GM18951 (cell line): Measurements from ENCODE around the gene ACOD1.

ENCODE experiments used
- POLR2A ChIP-seq: IDR thresholded peaks from 4 replicates; pipeline ENCODE4 v1.6.1; 2011; ENCODE audit warnings: mild to moderate bottlenecking; ENCODE audit not compliant: insufficient read length, insufficient read depth; ENCODE audit errors: extremely low read depth
- in situ Hi-C: fragments of 300-500 bp; cut with MboI; formaldehyde crosslinking; loops from one replicate; pipeline ENCODE4 v1.12.0; 2022; ENCODE audit warnings: low sequenced_read_pairs, mixed read lengths, inconsistent platforms; ENCODE audit not compliant: unreplicated experiment

ACOD1 gene

DNA sequence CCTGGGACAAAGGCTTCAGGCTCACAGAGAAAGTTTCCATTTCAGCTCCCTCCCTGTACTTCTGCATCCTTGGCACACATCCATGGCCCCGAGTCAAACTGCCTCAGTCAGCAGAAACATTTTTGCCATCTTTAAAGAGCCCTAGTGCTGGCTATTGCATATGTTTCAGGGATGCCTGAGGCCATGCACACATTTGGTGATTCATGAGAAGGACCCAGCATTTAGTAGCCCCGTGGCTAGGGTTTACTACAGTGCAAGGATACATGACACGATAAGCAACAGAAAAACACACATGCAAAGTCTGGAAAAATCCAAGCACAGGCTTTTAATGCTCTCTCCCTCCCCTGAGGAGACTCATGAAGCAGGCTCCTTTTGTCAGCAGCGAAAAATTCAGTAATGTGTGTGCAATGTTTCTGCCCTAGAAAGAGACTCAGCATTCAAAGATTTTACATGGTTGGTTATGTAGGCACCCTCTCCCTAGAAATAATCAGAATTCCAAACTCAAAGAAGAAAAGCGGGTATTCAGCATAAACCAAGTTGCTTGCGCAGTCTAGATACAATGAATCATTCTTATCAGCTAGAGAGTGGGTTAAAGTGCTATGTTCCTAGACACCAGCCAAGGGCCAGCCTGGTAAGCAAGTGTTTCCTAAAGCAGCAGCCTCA lies 17.6 kb downstream of the ACOD1 start:
- no peak for TF ChIP-seq POLR2A
- in situ Hi-C loops: no loop called here

DNA sequence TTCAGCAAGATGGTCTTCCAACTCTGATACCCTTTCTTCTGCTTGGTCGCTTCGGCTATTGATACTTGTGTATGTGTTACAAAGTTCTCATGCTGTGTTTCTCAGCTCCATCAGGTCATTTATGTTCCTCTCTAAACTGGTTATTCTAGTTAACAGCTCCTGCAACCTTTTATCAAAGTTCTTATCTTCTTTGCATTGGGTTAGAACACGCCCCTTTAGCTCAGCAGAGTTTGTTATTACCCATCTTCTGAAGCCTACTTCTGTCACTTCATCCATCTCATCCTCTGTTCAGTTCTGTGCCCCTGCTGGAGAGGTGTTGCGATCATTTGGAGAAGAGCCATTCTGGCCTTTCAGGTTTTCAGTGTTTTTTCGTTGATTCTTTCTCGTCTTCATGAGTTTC lies 18.7 kb downstream of the ACOD1 start:
- TF ChIP-seq POLR2A: no peak
- in situ Hi-C loops: no loop called here

DNA sequence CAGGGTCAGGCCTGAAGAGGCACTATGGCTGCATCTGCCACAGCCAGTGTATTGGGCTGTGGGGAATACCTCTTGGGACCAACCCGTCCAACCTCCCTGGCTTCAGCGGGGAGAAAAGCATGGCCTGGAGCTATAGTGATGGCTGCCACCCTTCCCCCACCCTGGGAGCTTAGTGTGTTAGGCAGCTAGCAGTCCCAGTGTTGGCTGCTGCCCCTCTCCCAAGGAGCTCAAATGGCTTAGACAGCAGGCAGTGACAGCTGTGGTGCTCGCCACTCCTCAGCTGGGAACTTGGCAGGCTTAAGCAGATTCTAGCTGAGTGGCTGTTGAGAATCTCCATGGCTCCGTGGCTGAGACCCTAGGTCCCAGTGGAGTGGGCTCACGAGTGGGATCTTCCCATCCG lies 19.7 kb downstream of the ACOD1 start:
- no peak for TF ChIP-seq POLR2A
- in situ Hi-C loops: no loop called here

DNA sequence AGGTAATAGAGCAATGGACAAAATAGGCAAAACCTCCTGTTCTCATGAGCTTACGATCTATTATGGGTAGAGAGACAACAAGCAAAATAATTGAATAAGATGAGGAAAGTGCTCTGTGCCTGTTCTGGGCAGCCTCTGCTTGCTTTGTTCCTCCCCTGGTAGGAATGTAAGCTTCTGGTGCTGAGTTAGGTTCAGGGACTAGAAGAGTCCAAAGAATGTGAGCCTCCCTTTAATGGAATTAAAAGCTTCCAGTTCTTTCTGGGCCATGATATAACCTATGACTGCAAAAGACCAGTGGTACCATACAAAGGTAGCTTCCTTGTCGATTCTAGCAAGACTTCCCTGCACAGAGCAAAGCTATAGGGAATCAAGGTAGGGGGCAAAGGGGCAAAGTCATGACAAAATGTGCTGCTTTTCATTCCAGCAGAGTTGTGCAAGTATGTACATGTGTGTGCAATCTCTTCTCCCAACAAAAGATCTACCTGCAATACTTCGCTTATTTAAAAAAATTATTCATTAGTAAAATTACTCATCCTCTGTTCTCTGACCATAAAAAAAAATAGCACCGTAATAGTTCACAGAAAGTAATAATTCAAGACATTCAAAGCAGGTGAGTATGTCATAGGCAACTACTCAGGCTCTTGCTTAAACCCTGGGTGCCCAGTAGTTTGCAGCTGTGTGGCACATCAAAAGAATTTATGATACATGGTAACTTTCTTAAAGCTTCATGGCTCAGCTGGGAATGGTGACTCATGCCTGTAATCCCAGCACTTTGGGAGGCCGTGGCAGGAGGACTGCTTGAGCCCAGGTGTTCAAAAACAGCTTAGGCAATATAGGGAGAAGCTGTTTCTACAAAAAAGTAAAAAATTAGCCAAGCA lies 21.4 kb downstream of the ACOD1 start:
- in situ Hi-C loops: no loop called here
- TF ChIP-seq POLR2A: no peak

DNA sequence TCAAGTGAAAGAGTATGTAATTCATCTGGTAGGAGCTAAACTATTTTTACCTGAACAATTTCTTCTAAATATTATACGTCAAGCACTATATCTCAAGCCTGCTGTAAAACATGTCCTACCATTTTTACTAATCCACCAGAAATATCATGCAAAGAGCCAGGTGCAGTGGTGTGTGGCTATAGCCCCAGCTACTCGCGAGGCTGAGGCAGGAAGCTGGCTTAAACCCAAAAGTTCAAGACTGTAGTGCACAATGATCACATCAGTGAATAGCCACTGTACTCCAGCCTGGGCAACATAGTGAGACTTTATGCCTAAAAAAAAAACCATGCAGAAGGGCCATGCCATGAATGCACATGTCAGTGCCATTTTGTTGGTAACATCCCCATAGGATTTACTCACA lies 22.9 kb downstream of the ACOD1 start:
- TF ChIP-seq POLR2A: no peak
- in situ Hi-C loops: no loop called here

DNA sequence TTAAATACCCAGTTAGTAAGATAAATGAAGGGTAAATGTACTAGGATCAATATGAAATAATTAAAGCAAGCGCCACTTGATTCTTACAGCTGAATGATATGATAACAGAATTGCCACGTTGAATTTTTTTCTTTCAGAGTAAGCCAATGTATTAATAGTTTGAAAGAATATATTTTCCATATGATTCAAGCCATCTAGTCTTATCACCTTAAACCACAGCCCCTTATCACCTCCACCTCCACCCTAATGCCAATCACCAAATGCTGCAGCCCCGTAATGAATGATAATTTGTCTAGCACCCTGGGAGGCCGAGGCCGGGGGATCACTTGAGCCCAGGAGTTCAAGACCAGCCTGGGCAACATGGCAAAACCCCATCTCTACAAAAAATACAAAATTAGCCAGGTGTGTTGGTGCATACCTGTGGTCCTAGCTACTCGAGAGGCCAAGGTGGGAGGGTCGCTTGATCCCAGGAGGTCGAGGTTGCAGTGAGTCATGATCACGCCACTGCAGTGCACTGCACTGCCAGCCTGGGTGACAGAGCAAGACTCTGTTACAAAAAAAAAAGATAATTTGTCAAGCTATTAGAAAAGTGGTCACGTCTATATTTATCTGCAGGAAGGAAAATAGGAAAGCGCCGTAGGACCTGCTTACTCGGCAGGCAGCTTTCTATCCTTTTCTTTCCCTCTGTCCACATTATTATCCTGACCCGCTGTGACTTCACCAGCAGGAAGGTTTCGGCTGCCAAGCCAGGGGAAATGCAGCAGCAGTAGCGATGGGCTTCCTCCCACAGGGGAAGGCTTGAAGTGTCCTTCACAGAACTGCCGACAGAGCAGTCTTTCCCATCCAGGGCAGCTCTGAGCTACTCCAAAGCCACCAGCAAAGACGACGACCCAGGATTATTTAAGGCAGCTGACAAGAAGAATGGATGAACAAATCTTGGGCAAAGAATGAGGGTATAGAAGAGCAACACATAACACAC lies 23.8 kb downstream of the ACOD1 start:
- in situ Hi-C loops: no loop called here
- no peak for TF ChIP-seq POLR2A

DNA sequence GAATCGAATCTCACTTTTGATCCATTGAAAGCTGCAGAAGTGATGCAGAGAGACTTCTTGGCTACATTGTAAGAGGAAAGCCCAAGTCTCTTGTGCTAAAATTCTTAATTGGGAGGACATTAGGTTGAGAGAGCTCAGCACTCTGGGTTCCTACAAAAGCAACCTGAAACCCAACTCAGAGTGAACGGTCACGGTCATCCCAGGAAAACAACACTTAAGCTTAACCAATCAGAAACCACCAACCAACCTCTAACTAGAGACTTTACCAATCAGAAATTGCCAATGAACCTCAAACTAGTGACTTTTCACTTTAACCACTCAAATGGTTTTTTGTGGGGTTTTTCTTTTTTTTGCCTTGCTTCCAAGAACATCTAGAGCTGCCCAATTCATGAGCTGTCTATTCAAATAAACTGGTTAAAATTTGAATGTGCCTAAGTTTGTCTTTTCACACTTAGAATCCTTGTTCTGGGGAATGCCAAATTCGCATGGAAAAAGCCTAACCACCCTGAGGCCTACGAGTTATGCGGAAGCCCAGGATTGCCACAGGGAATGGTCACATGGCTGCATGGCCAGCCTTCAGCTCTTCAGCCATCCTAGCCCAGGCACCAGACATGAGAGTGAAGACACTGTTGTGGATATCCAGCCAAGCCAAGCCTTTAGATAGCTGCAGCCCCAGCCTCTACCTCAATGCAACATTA lies 25.8 kb downstream of the ACOD1 start:
- in situ Hi-C loops: no loop called here
- TF ChIP-seq POLR2A: no peak

DNA sequence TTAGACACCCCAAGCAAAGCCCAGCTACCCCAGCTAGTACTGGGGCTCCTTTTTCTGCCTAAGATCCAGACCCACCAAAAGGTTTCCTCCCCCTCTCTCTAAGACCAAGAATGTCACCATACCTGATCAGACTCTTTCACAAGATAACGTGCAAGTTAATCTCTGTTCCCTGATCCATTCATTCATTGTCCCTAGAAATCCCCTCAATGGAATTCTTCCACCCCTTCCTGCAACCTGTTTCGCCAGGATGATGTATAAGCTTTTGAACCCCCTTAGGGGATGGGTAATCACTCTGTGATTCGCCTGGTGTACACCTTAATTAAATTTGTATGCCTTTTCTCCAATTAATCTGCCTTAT lies 26.3 kb downstream of the ACOD1 start:
- no peak for TF ChIP-seq POLR2A
- in situ Hi-C loops: no loop called here

DNA sequence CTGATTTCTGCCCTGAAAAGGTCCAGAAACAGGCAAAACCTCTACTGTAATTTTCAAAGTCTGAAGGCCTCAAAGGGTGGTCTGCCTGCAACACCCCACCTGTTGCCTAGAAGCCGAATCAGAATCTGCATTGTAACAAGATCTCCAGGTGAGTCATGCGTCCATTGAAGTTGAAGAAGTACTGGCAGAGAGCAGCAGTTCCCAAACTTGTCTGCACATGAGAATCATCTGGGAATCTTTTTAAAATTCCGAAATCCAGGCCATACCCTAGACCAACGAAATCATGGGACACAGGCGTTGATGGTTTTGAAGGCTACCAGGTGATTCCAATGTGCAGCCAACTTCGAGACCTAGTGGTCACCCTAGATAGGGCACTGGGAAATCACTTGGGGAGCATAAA lies 27.6 kb downstream of the ACOD1 start:
- in situ Hi-C loops: no loop called here
- TF ChIP-seq POLR2A: no peak

DNA sequence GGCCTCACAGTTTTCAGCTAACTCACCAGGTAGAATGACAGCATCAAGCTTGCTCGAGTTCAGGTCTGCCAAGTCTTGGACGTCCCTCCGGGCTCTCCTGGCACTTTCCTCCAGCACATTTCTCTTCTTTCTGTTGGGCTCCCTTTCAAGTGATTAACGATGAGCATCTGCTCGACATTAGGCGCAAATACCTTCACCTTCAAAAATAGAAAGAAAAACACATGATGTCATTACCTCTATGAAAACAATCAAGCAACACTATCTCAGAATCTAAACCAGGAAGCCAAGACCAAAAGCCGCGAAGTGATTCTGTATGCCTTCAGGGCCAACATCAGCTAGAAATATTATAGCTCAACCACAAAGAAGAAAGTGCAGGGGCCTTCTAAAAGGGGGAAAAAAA lies 28.2 kb downstream of the ACOD1 start:
- no peak for TF ChIP-seq POLR2A
- in situ Hi-C loops: no loop called here

DNA sequence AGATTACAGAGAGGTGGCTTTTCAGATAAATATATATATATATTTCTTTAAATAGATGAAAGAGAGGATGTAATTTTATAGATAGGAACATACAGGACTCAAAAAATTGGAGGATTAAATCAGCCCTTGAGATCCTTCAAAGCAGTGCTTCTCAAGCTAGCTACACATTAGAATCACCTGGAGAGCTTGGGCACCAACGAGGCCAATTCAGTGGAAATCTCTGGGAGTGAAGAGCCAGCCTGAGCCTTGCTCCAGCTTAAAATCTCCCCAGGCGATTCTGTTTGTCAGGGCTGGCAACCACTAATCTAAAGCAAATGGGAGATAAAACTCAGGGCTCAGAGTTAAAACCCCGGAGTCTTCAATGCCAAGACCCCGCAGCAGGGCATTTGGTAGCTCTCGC lies 28.6 kb downstream of the ACOD1 start:
- no peak for TF ChIP-seq POLR2A
- in situ Hi-C loops: no loop called here

DNA sequence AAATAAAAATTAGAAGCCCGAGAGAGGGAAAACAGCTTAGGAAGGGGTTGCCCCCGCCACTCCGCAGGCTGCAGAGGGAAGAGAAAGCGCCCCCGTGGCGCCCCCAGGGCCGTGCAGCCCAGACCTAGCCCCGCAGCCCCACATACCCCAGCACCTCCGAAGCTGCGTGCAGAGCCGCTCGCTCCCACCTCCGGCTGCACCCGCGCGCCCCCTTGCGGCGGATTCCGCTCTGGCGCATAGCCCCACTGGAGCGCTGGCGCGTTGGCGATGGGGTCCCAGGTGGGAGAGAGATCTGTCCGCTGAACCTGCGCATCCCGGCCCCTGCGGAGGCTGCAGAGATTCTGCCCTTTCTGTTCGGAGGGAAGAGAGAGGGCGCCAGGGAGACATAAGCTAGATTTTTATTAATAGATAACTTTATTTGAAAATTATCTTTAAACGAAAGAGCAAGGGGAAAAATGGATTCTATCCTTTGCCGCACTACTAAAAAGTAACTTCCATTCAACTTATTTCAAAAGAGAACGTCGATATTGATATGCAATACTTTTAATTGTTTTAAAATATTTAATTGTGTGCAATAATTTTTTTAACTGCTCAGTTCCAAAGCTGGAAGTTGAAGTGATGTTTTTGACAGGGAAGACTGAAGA lies 31.9 kb downstream of the ACOD1 start:
- TF ChIP-seq POLR2A: no peak
- in situ Hi-C loops: no loop called here

DNA sequence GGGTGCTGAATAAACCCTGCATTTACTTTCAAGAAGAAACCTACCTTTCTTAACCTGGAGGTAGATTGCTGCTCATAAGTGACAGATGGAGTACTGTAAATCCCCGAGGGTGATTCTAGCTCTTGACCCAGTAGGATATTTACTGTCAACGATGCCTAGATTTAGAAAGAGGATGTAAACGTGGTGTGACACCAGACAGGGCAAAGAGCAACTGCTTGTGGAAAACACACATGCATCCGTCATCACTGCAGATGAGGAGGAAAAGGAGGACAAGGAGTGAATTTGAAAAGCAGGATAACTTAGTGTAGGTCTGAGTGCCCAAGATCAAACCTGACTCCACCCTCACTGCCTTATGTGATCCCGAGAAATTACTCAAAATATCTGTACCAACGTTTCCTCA lies 33.8 kb downstream of the ACOD1 start:
- in situ Hi-C loops: no loop called here
- TF ChIP-seq POLR2A: no peak

DNA sequence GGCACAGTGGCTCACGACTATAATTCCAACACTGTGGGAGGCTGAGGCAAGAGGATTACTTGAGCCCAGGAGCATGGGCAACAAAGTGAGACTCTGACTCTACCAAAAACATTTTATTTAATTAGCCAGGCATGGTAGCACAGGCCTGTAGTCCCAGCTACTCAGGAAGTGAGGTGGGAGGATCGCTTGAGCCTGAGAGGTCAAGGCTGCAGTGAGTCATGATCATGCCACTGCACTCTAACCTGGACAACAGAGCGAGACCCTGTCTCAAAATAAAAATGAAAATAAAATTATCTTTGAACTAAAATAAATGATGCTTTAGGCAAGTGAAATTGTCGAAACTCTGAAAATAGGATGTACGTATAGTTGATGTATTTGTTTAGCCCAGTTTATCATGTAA lies 35.4 kb downstream of the ACOD1 start:
- no peak for TF ChIP-seq POLR2A
- in situ Hi-C loops: no loop called here
